Thymus (tissue), 11 donors: ENCODE results near the gene FRMD4A. TPM values are rescaled to one million over a fixed set of nuclear protein-coding genes. Genes with fewer than 3 reads are reported as not detected.

Source experiments
- DNase-seq, 9 donors: peaks; one replicate each; pipeline ENCODE4 v3.0.0-alpha.2; 2013; ENCODE audit warnings: low spot score in 9 of 9, low read depth in 6 of 9, missing footprints in 1 of 9
- H3K27ac ChIP-seq, 2 donors: one replicate each; pipeline ENCODE4 v1.5.1; 2013; ENCODE audit warnings: control low read depth in 1 of 2, low read depth in 1 of 2, low read length in 1 of 2, mild to moderate bottlenecking in 1 of 2, moderate library complexity in 1 of 2
- H3K27me3 ChIP-seq, 2 donors: one replicate each; pipeline ENCODE4 v1.5.1; 2013; ENCODE audit warnings: low read length in 1 of 2; ENCODE audit not compliant: control insufficient read depth in 2 of 2, insufficient read depth in 1 of 2
- H3K36me3 ChIP-seq, 2 donors: one replicate each; pipeline ENCODE4 v1.5.1; 2013; ENCODE audit warnings: low read length in 1 of 2, mild to moderate bottlenecking in 1 of 2, moderate library complexity in 1 of 2; ENCODE audit not compliant: control insufficient read depth in 2 of 2, insufficient read depth in 2 of 2
- H3K4me1 ChIP-seq, 2 donors: one replicate each; pipeline ENCODE4 v1.5.1; 2013; ENCODE audit warnings: low read length in 2 of 2; ENCODE audit not compliant: control insufficient read depth in 2 of 2, insufficient read depth in 2 of 2
- H3K4me3 ChIP-seq, 2 donors: one replicate each; pipeline ENCODE4 v1.5.1; 2013; ENCODE audit warnings: low read length in 2 of 2, control low read depth in 1 of 2, mild to moderate bottlenecking in 1 of 2
- H3K9me3 ChIP-seq, 2 donors: one replicate each; pipeline ENCODE4 v1.5.1; 2013; ENCODE audit warnings: low read length in 1 of 2, mild to moderate bottlenecking in 1 of 2; ENCODE audit not compliant: control insufficient read depth in 2 of 2, insufficient read depth in 1 of 2
- WGBS: extraction: QIAGEN DNeasy Blood & Tissue Kit; methylation state at CpG from one replicate; pipeline ENCODE4 v1.1.7; 2013; 5-methylcytosine and 5-hydroxymethylcytosine counted together
- polyA plus RNA-seq: library from polyadenylated mRNA; stranded (reverse); fragments of 200-250 nt; gene quantifications from one replicate; pipeline ENCODE4 v1.2.3, GENCODE V29; 2013
- total RNA-seq: library from RNA; stranded (reverse); fragments of 120-200 nt; gene quantifications from one replicate; pipeline ENCODE4 v1.2.4, GENCODE V29; 2013
- donor health status: healthy.

Gene FRMD4A
- total and polyA plus RNA-seq, 2 donors, result 13.3 to 16.2 TPM

DNA sequence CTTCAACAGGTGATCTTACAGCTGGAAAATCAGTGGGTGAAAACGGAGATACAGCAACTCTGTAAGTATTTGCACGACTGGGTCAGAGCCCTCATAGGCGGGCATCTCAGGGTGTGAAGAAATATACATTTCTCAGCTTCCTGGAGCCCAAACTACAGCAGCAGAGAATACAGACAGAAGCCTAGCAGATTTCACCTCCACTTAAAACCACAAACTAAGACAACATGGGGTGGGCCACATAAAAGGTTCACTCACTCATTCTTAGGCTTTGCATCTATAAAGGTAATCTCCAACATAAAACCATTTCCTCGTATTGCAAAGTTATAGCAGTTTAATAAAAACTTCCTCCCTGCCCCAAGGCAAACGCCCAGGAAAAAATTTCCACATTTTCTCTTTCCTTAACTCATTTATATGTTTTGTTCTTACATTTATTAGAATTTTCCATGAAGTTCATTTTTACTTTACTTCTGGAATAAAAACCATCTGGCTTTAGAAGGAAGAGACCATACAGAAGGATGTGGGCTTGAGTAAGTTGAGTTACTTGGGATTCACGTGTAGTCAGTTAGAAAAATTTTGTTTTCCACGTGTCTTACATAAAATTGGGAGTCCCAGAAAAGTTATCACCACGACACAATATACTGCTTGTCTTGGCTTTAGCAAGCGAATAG, 327.1 kb downstream of the FRMD4A start:
- WGBS, result 66% methylated on average over 9 of the region's 9 CpGs
- peaks cover 3 to 28% of the 10 kb centered on the region in 2 donors for H3K4me1 ChIP-seq
- H3K4me3 ChIP-seq, result no peak overlapping the region
- H3K27ac ChIP-seq, result no peak overlapping the region
- H3K9me3 ChIP-seq, result no peaks in the 10 kb centered on the region
- no peaks in the 10 kb centered on the region for H3K36me3 ChIP-seq
- peak in 5 of 9 donors; percentile 31 to 81 (median 46) for DNase-seq
- no peaks in the 10 kb centered on the region for H3K27me3 ChIP-seq

DNA sequence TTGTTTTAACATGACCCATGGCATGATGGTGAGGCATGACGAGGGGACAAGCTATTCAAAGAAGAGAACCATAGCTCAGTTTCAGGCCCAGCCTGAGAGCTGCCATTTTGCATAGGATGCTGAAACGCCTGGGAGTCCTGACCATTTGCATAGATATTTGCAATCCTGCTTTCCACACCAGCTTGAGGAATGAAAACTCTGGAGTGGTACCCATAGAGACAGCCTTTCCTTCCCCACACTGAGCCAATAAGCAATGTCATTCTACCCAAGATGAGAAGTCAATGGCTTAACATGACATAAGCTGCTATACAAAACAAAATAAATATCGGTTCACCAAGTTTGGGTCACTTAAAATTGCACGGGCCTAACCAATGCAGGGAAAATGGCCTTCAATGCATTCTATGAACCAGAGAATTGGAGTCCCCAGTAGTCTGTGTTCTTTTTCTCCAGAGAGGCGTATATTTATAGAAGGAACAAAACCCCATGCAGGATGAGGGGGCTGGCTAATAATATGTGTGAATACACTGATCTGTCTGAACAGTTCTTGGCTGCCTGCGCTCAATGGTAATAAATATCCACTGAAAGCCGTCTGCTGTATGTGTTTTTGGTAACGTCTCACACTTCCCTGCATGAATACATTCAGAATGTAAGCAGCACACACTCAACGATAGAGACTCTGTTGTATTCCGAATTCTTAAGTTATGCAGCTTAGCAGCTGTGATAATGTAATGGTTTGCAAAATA, 329.3 kb downstream of the FRMD4A start:
- no peak for DNase-seq

DNA sequence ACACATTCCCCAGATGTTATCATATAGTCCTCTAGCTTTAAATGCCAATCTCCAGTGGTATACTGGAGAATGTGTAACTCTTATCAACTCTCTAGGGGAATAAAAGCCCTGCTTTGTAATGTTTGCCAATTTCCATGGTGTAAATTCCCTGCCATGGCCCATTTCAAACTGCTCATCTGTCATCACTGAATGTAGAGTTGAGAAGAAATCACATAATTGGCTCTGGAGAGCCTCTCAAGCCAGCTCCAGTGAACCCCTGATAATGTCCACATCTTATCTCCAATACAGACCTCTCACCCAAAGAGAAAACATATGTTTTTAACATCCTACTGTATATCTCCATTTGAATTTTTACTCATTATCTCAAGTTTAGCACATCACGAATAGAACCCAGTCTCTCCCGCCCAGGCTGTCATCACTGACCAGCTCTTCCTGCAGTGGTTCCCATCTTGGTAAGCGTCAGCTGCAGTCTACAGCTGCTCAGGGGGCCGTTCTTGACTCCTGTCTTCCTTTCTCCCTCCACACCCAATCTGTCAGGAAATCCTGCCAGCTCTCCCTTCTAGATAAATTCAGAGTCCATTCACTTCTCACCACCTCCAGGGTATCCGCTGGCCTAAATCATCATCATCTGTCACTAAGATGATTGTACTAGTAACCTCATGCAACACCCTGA, 332.4 kb downstream of the FRMD4A start:
- Histone ChIP-seq H3K27ac (no peak overlapping the region), H3K36me3 (no peaks in the 10 kb centered on the region), H3K4me1 (peaks cover 0 to 10% of the 10 kb centered on the region in 2 donors), H3K27me3 (no peaks in the 10 kb centered on the region), H3K4me3 (no peak overlapping the region), H3K9me3 (no peaks in the 10 kb centered on the region)
- WGBS, result 80% methylated on average over 5 of the region's 5 CpGs
- DNase-seq, result no peak

More for the DNA sequence above, 329.3 kb downstream of the FRMD4A start:
- H3K27ac ChIP-seq, result no peak overlapping the region
- H3K36me3 ChIP-seq, result no peaks in the 10 kb centered on the region
- H3K27me3 ChIP-seq, result no peaks in the 10 kb centered on the region
- no peaks in the 10 kb centered on the region for H3K9me3 ChIP-seq
- 96% methylated on average over 10 of the region's 10 CpGs for WGBS
- no peak overlapping the region for H3K4me3 ChIP-seq
- H3K4me1 ChIP-seq, result peaks cover 0 to 14% of the 10 kb centered on the region in 2 donors

DNA sequence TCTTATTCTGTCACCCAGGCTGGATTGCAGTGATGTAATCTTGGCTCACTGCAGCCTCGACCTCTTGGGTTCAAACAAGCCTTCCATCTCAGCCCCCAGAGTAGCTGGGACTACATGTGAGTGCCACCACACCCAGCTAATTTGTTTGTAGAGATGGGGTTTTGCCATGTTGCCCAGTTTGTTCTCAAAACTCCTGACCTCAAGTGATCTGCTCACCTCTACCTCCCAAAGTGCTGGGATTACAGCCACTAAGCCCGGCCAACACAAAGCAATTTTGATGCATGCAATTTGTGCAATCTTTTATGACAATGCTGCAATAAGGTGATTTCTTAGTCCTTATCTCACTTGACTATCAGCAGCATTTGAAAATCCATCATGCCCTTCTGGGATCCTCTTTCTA, 333.1 kb downstream of the FRMD4A start:
- 83% methylated on average over 2 of the region's 2 CpGs for WGBS
- H3K9me3 ChIP-seq, result no peaks in the 10 kb centered on the region

DNA sequence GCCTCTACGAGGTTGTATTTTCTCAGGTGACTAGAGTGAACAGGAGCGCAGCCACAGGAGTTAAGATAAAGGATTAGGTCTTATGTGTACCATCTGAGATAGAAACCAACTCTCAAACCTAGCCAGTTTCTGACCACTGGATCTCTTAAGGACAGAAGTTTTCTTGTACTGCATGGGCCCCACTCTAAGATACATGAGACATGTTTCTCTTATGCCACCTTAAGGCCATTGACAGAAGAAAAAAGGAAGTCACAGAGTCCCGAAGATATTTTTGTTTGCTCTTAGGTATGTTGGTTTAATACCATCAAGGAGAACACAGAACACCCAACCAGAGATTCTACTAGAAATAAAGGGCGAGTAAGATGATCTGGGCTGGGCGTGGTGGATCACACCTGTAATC, 335.8 kb downstream of the FRMD4A start:
- Histone ChIP-seq H3K4me1 (peaks cover 0 to 5% of the 10 kb centered on the region in 2 donors), H3K27me3 (no peaks in the 10 kb centered on the region), H3K36me3 (no peaks in the 10 kb centered on the region), H3K9me3 (no peaks in the 10 kb centered on the region), H3K27ac (no peak overlapping the region), H3K4me3 (no peak overlapping the region)
- DNase-seq, result no peak
- 58% methylated on average over 5 of the region's 5 CpGs for WGBS

More for the DNA sequence above, 333.1 kb downstream of the FRMD4A start:
- no peak for DNase-seq
- H3K27ac ChIP-seq, result no peak overlapping the region
- H3K4me1 ChIP-seq, result peaks cover 0 to 4% of the 10 kb centered on the region in 2 donors
- no peaks in the 10 kb centered on the region for H3K36me3 ChIP-seq
- no peak overlapping the region for H3K4me3 ChIP-seq
- H3K27me3 ChIP-seq, result no peaks in the 10 kb centered on the region

DNA sequence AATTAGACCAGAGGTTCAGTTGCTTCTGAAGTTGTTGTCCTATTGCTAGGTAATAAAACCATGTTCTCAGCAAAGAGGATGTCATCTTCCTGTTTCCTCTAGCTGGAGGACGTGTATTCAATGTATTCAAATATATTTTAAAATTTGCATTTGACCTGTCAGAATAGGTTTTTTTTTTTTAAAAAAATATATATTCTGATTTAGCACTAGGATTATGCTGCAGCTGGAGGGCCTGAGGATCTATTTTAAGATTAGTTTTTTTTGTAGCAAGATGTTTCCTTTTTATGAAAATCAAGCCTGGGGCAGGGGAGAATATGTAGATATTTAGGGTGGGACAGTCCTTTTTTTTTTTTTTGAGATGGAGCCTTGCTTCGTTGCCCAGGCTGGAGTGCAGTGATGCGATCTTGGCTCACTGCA, 337.0 kb downstream of the FRMD4A start:
- Histone ChIP-seq H3K27ac (no peak overlapping the region), H3K9me3 (no peaks in the 10 kb centered on the region), H3K4me1 (peaks cover 0 to 5% of the 10 kb centered on the region in 2 donors), H3K27me3 (no peaks in the 10 kb centered on the region), H3K4me3 (no peak overlapping the region), H3K36me3 (no peaks in the 10 kb centered on the region)
- WGBS, result 49% methylated on average over 3 of the region's 3 CpGs
- no peak for DNase-seq

DNA sequence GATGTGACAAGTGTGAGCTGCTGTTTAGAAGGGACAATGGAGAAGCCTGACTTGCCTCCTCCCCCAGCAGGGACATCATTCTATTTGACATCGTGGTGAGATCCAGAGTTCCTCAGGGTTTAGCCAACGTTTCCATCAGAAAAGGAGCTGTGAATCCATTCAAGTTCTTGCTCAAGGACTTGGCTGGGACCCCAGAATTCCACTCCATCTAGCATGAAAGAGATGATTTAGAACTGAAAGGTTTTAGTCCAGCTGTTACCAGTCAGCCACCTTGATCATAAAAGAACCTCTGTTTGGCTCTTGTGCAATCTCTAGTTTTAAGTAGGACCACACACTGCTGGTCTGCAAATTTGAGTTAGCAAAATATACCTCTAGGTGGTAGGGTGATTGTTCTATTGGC, 337.6 kb downstream of the FRMD4A start:
- Histone ChIP-seq H3K27ac (no peak overlapping the region), H3K9me3 (no peaks in the 10 kb centered on the region), H3K36me3 (no peaks in the 10 kb centered on the region), H3K4me1 (peaks cover 0 to 5% of the 10 kb centered on the region in 2 donors), H3K27me3 (no peaks in the 10 kb centered on the region), H3K4me3 (no peak overlapping the region)
- DNase-seq, result no peak
- 79% methylated on average over 2 of the region's 2 CpGs for WGBS

DNA sequence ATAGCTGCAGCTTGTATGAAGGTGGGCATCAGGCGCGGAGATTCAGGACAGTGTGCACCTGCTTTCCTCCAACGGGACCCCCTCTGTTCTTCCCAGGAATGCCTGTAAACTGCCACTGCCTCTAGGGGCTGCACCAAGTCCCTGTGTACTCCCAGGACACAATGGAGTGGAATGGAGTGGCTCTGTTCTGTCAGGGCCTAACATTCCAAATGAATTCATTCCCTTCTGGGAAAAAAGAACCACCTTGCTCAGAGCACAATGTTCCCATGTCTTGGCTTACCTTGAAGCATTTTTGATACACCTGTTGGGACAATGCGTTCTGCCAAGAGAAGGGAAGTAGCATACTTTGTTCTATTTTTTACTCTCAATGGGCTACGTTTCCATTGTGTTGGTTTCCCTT, 339.4 kb downstream of the FRMD4A start:
- H3K27ac ChIP-seq, result peak overlapping the region in 1 of 2 donors; percentile 28
- peaks cover 0 to 5% of the 10 kb centered on the region in 2 donors for H3K4me1 ChIP-seq
- DNase-seq, result no peak
- H3K9me3 ChIP-seq, result no peaks in the 10 kb centered on the region
- H3K27me3 ChIP-seq, result no peaks in the 10 kb centered on the region
- no peak overlapping the region for H3K4me3 ChIP-seq
- no peaks in the 10 kb centered on the region for H3K36me3 ChIP-seq
- WGBS, result 75% methylated on average over 5 of the region's 5 CpGs

DNA sequence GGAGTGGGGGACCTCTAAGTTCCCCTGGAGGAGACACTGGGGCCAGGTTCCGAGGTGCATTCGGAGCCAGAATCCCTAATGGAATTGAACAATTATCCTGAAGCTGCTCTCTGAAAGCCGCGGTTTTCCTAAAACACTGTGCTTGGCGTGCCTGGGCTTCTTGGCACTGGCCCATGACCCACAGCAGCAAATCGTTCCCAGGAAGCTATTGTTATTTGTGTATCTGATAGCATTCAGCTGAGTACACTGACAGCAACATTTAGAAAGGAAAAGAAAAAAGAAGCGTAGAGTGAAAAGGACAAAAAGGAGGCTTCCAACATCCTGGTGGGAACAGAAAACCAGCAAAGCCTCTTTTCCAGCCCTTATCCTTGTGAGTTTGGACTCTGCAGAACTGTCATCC, 339.8 kb downstream of the FRMD4A start:
- H3K4me1 ChIP-seq, result peaks cover 0 to 5% of the 10 kb centered on the region in 2 donors
- DNase-seq, result no peak
- WGBS, result 84% methylated on average over 7 of the region's 7 CpGs
- H3K27me3 ChIP-seq, result no peaks in the 10 kb centered on the region
- H3K4me3 ChIP-seq, result no peak overlapping the region
- H3K36me3 ChIP-seq, result no peaks in the 10 kb centered on the region
- H3K27ac ChIP-seq, result peak overlapping the region in 1 of 2 donors; percentile 28
- no peaks in the 10 kb centered on the region for H3K9me3 ChIP-seq
